WERI-Rb-1 (cell line): ENCODE measurements around the gene DIAPH3.
"Not testable (repeated sequence)": the region's sequence is repeated elsewhere in the genome, so short reads cannot be mapped to it uniquely, and the experiment has no call there.

Source experiments
- DNase-seq: peaks from one replicate; pipeline ENCODE4 v3.0.0-alpha.2; 2020
- H3K27ac ChIP-seq: fragments of 250-450 bp; sonication (Bioruptor Pico); 2 replicates; pipeline ENCODE4 v1.5.1; 2020; ENCODE audit warnings: mild to moderate bottlenecking, moderate library complexity
- H3K27me3 ChIP-seq: fragments of 250-450 bp; sonication (Bioruptor Pico); 2 replicates; pipeline ENCODE4 v1.5.1; 2021; ENCODE audit warnings: mild to moderate bottlenecking, low read depth, moderate library complexity; ENCODE audit not compliant: insufficient read depth, severe bottlenecking
- H3K36me3 ChIP-seq: fragments of 250-450 bp; sonication (Bioruptor Pico); 2 replicates; pipeline ENCODE4 v1.5.1; 2020; ENCODE audit warnings: mild to moderate bottlenecking, moderate library complexity
- H3K4me3 ChIP-seq: 2 replicates; pipeline ENCODE4 v1.5.1; 2011; ENCODE audit warnings: low read depth, mild to moderate bottlenecking, control low read depth, low read length
- H3K9me3 ChIP-seq: fragments of 250-450 bp; sonication (Bioruptor Pico); 2 replicates; pipeline ENCODE4 v1.5.1; 2021; ENCODE audit warnings: mild to moderate bottlenecking, moderate library complexity; ENCODE audit not compliant: severe bottlenecking
- CTCF ChIP-seq: IDR thresholded peaks from 2 replicates; pipeline ENCODE4 v1.5.1; 2011; ENCODE audit warnings: low read depth, mild to moderate bottlenecking, control low read depth, inconsistent platforms, low read length

Gene DIAPH3

GRCh38 chr13:60062502-60062901, 101.2 kb downstream of the DIAPH3 start:
- TF ChIP-seq CTCF = no peak
- DNase-seq = no peak
- Histone ChIP-seq H3K36me3 (no peaks in the 10 kb centered on the region), H3K4me3 (no peak overlapping the region), H3K9me3 (no peaks in the 10 kb centered on the region), H3K27ac (no peak overlapping the region), H3K27me3 (no peaks in the 10 kb centered on the region)

- Histone ChIP-seq H3K27me3 (no peaks in the 10 kb centered on the region), H3K27ac (no peak overlapping the region), H3K36me3 (no peaks in the 10 kb centered on the region), H3K9me3 (no peaks in the 10 kb centered on the region), H3K4me3 (no peak overlapping the region)
- no peak for DNase-seq
- TF ChIP-seq CTCF = no peak
These were observed 102.0 kb downstream of the DIAPH3 start for GRCh38 chr13:60061737-60062136.

GRCh38 chr13:60051754-60052285, 111.9 kb downstream of the DIAPH3 start:
- Histone ChIP-seq H3K4me3 (no peak overlapping the region), H3K36me3 (no peaks in the 10 kb centered on the region), H3K9me3 (no peaks in the 10 kb centered on the region), H3K27me3 (no peaks in the 10 kb centered on the region), H3K27ac (no peak overlapping the region)
- no peak for DNase-seq
- TF ChIP-seq CTCF = no peak

DNA sequence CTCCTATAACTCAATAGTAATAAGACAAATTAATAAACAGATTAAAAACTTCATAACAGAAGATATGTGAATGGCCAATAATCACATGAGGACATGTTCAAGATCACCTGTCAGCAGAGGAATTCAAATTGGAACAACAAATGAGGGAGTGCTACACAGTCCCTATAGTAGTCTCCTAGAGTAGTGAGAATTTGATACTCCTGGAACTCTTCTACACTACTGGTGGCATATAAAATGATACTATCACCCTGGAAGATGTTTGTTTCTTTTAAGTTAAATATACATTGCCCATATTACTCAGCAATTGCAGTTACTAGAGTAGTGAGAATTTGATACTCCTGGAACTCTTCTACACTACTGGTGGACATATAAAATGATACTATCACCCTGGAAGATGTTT, 115.4 kb downstream of the DIAPH3 start:
- not testable (repeated sequence) for DNase-seq, H3K9me3 ChIP-seq, H3K27ac ChIP-seq

GRCh38 chr13:60047918-60048317, 115.8 kb downstream of the DIAPH3 start:
- Histone ChIP-seq H3K27ac (no peak overlapping the region), H3K27me3 (no peaks in the 10 kb centered on the region)

More for the DNA sequence above, 115.4 kb downstream of the DIAPH3 start:
- H3K36me3 ChIP-seq, H3K4me3 ChIP-seq, H3K27me3 ChIP-seq: not testable (repeated sequence)

GRCh38 chr13:60044321-60044720, 119.4 kb downstream of the DIAPH3 start:
- no peaks in the 10 kb centered on the region for H3K36me3 ChIP-seq
- TF ChIP-seq CTCF = no peak
- H3K9me3 ChIP-seq = no peaks in the 10 kb centered on the region
- H3K27me3 ChIP-seq = no peaks in the 10 kb centered on the region
- no peak overlapping the region for H3K4me3 ChIP-seq
- no peak overlapping the region for H3K27ac ChIP-seq
- DNase-seq = no peak

More at GRCh38 chr13:60047918-60048317, 115.8 kb downstream of the DIAPH3 start:
- H3K36me3 ChIP-seq = no peaks in the 10 kb centered on the region
- no peaks in the 10 kb centered on the region for H3K9me3 ChIP-seq
- TF ChIP-seq CTCF = no peak
- no peak overlapping the region for H3K4me3 ChIP-seq
- DNase-seq = no peak
